ENCODE data around the gene RPL34. TPM values are rescaled to one million over a fixed set of nuclear protein-coding genes. Genes with fewer than 3 reads are reported as not detected.

The RPL34 gene
- total RNA-seq, 2 donors from 2014 or later = 804 to 1,203 TPM

DNA sequence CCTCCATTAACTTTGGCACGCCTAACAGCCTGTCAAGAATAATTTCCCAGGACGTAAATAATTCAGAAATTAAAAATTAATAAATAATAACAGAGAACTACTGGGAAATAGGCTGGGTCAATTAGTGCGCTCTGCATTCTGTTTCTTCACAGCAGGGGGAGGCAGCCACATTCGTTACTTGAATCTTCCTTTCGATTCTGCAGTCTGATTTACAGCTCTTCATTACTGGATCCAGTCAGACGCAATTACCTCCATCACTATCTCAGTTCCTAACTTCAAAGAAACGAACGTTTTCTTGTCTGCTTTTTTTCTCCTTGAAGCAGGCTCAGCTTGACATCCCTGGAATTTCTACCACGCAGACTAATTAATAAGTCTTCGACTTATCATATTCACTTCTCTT lies 9.0 kb upstream of the RPL34 start:
- no peak for TF ChIP-seq POLR2A (IDR thresholded peaks at IDR 0.05)
- TF ChIP-seq, protein P1, sequence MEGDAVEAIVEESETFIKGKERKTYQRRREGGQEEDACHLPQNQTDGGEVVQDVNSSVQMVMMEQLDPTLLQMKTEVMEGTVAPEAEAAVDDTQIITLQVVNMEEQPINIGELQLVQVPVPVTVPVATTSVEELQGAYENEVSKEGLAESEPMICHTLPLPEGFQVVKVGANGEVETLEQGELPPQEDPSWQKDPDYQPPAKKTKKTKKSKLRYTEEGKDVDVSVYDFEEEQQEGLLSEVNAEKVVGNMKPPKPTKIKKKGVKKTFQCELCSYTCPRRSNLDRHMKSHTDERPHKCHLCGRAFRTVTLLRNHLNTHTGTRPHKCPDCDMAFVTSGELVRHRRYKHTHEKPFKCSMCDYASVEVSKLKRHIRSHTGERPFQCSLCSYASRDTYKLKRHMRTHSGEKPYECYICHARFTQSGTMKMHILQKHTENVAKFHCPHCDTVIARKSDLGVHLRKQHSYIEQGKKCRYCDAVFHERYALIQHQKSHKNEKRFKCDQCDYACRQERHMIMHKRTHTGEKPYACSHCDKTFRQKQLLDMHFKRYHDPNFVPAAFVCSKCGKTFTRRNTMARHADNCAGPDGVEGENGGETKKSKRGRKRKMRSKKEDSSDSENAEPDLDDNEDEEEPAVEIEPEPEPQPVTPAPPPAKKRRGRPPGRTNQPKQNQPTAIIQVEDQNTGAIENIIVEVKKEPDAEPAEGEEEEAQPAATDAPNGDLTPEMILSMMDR (IDR thresholded peaks at IDR 0.05) = no peak
- 58 to 64% methylated on average over 10 of the region's 10 CpGs for WGBS, 2 donors
- no peaks in the 10 kb centered on the region for H3K9me3 ChIP-seq
- no peak for ATAC-seq
- intact Hi-C loops (cut with DNase I) = no loop called here
- no peak overlapping the region for H3K27ac ChIP-seq
- no peaks in the 10 kb centered on the region for H3K27me3 ChIP-seq
- no peak for DNase-seq
- no peaks in the 10 kb centered on the region for H3K4me1 ChIP-seq
- no peaks in the 10 kb centered on the region for H3K36me3 ChIP-seq (replicated peaks in 1 of 2; ENCODE audit: insufficient read depth in 1 of 2, low read depth in 2 of 2)
- no peak overlapping the region for H3K4me3 ChIP-seq

DNA sequence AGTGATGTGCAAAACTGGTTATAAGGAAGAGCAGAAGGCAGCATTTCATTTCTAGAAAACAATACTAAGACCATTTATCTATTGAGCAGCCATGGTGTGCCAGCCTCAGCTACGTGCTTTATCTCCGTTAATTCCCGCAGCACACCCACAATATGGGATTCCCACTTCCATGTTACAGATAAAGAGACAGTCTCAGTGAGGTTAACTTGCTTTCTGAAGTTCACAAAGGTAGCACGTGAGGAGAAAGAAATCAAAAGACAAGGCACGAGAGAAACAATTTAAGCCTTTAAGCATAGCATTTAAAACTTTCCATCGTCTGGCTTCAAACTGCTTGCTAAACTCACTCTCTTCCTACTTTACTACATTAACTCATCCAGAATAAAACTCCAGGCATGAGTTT lies 8.0 kb upstream of the RPL34 start:
- TF ChIP-seq POLR2A (IDR thresholded peaks at IDR 0.05) = no peak
- TF ChIP-seq, protein P1 (IDR thresholded peaks at IDR 0.05) = no peak
- ATAC-seq (no peak), DNase-seq (no peak)
- Histone ChIP-seq H3K9me3 (no peaks in the 10 kb centered on the region), H3K4me1 (no peaks in the 10 kb centered on the region), H3K27me3 (no peaks in the 10 kb centered on the region), H3K4me3 (no peak overlapping the region), H3K27ac (no peak overlapping the region), H3K36me3 (replicated peaks in 1 of 2; ENCODE audit: insufficient read depth in 1 of 2, low read depth in 2 of 2) (no peaks in the 10 kb centered on the region)
- intact Hi-C loops (cut with DNase I) = no loop called here
- WGBS, 2 donors = 89 to 91% methylated on average over 6 of the region's 6 CpGs

DNA sequence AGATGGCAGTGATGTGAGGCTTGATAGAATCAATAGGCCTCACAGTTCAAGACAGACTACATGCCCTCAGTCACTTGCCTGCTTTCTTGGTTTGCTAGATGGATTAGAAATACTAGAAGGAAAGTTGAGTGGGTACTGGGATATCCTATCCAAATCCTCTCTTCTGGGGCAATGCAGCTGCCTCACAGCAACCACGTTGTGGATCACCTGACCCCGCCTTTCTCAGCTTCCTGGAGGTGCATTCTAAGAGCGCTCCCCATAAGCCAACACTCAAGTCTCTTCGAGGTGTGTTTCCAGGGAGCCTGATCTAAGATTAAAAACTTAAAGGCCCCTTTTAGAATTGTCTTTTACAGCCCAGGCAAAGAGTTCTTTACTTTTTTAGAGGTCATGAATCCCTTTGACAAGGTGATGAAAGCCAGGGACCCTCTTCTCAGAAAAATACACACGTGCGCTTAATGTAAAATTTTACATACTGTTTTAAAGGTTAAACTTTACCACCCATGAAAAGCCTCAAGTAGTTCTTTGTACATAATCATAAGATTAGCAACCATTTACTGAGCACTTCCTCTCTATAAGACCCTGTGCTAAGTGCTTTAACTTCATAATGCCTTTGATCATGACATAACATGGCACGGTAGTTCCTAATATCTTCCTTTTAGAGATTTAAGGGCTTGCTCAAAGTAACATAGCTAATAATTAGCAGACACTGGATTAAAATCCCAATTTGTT lies 840 bp upstream of the RPL34 start:
- ATAC-seq (no peak), DNase-seq (no peak)
- Histone ChIP-seq H3K27ac (peak overlapping the region in 3 of 4 donors; percentile 86 to 88 (median 87)), H3K4me1 (peaks cover 32% of the 10 kb centered on the region), H3K4me3 (peak overlapping the region in 1 of 2 donors; percentile 56), H3K27me3 (no peaks in the 10 kb centered on the region), H3K36me3 (replicated peaks in 1 of 2; ENCODE audit: insufficient read depth in 1 of 2, low read depth in 2 of 2) (peaks cover 7 to 8% of the 10 kb centered on the region in 2 donors), H3K9me3 (no peaks in the 10 kb centered on the region)
- 63 to 69% methylated on average over 6 to 7 of the region's 7 CpGs for WGBS, 2 donors
- intact Hi-C loops (cut with DNase I) = no loop called here
- TF ChIP-seq, protein P1 (IDR thresholded peaks at IDR 0.05) = no peak
- no peak for TF ChIP-seq POLR2A (IDR thresholded peaks at IDR 0.05)

DNA sequence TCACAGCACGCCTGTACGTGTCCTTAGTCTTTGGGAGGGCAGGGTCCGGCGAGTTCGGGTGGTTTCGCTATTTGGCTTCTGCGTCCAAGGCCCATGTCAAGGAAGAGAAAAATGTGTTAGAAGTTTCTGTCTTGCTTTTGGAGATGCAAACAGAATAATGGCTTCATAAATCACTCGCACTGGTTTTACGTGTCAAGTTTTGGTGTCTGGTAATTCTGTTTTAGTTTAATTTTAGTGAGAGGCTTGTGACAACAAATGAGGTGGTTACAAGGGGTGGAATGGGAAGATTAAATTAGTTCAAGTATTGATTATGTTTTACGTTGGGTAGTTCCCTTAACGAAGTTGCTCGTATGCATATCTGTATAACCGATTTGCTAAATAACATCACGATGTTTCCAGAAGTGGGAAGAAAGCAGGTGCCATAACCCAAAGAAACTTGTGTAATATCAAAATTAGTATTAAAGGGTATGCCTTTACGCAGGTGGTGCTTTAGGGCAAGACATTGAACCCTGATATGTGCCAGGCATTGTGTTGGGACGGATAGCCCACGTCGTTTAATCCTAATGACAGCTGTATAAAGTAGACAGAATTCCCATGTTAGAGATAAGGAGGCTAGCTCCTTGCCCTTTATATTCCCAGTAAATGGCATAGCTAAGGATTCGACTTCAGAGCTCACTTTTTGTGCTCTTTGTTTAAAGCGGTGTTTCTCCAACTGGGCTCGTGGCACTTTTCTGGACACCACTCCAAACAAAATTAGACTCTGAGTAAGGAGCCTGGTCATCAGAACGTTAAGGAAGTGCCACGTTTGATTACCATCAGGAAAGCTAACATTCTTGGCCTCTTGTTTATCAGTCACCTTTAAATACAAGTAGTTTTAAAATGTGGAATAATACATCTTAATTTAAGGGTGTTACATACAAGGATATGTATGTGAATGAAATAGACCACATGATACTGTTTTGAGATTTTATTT lies 843 bp downstream of the RPL34 start:
- no peaks in the 10 kb centered on the region for H3K27me3 ChIP-seq
- peak overlapping the region; percentile 56 to 82 for H3K4me3 ChIP-seq
- TF ChIP-seq, protein P1 (IDR thresholded peaks at IDR 0.05) = no peak
- TF ChIP-seq POLR2A (IDR thresholded peaks at IDR 0.05) = peak in 2 of 3 donors; percentile 9 to 24
- H3K27ac ChIP-seq = peak overlapping the region; percentile 53 to 88 (median 86)
- H3K36me3 ChIP-seq (replicated peaks in 1 of 2; ENCODE audit: insufficient read depth in 1 of 2, low read depth in 2 of 2) = peaks cover 13 to 19% of the 10 kb centered on the region in 2 donors
- no peaks in the 10 kb centered on the region for H3K9me3 ChIP-seq
- DNase-seq = peak in 1 of 4 donors; percentile 8
- ATAC-seq = no peak
- intact Hi-C loops (cut with DNase I) = no loop called here
- H3K4me1 ChIP-seq = peaks cover 32% of the 10 kb centered on the region
- 3 to 4% methylated on average over 23 of the region's 23 CpGs for WGBS, 2 donors

Measured in body of pancreas (tissue), 4 donors.